ENCODE results near the gene ATP6V1E1.

The ATP6V1E1 gene

GRCh38 chr22:17606496-17606895 is 22.1 kb downstream of the ATP6V1E1 start:
- no peaks in the 10 kb centered on the region for H3K4me1 Mint-ChIP-seq
- H3K9me3 Mint-ChIP-seq = no peaks in the 10 kb centered on the region
- no peak for ATAC-seq
- DNase-seq (ENCODE audit: low spot score in 2 of 2) = no peak
- H3K4me3 Mint-ChIP-seq = no peak overlapping the region
- H3K27ac Mint-ChIP-seq = peak overlapping the region; percentile 29
- peaks cover 12% of the 10 kb centered on the region for H3K36me3 Mint-ChIP-seq

DNA sequence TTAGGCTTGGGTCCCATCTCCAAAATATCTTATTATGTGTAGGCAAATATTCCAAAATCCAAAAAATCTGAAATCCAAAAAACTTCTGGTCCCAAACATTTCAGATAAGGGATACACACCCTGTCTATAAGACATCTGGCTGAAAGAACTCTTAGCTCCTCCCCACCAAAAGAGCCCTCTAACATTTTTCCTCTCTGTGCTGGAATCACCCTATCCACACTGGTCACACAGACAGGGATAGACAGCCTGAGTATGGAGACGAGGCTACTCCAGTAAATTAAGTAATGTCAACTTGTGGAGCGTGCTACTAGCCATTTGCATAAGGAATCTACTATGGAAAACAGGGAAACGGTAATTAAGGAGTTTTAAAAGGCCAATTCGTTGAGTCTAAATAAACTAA is 24.9 kb downstream of the ATP6V1E1 start:
- peaks cover 27% of the 10 kb centered on the region for H3K36me3 Mint-ChIP-seq
- H3K9me3 Mint-ChIP-seq = no peaks in the 10 kb centered on the region
- ATAC-seq (no peak), DNase-seq (ENCODE audit: low spot score in 2 of 2) (no peak)
- H3K4me3 Mint-ChIP-seq = no peak overlapping the region
- H3K4me1 Mint-ChIP-seq = no peaks in the 10 kb centered on the region
- peak overlapping the region; percentile 26 for H3K27ac Mint-ChIP-seq

DNA sequence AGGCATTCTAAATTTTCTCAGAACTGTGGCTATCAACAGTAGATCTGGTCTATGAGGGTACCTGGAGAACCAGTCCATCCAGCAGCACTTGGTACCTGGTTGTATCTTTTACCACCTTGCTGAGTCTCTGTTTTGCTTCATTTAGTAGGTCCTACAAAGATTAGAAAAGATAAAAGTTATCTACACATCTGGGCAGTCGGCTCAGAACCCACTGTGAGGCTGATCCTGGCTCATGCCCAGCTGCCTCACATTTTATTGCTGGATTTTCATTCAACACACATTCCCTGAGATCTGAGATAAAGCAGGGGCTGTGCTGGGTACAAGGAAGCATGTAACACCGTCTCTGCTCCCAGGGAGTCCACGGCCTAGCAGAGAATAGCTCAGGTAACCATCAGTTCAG is 27.5 kb downstream of the ATP6V1E1 start:
- H3K4me3 Mint-ChIP-seq = no peak overlapping the region
- H3K4me1 Mint-ChIP-seq = no peaks in the 10 kb centered on the region
- H3K36me3 Mint-ChIP-seq = peaks cover 54% of the 10 kb centered on the region
- H3K27ac Mint-ChIP-seq = peak overlapping the region; percentile 60
- DNase-seq (ENCODE audit: low spot score in 2 of 2) (no peak), ATAC-seq (no peak)
- H3K9me3 Mint-ChIP-seq = no peaks in the 10 kb centered on the region

DNA sequence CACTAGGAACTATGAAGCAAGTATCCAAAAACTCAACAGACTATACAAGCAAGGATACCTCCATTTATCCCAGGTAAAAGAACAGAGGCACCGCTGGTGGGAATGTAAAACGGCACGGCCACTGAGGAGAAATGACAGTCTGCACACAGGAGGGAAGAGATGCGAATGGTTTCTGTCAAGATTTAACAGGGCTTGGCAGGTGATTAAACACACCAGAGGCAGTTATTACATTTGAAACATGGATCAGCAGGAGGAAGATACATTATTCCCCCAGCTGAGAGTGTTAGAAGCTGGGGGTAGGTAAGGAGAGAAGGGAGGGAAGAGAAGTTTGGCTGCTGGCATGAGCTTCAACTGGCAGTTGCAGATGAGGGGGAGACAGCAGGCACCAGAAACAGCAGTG is 30.2 kb downstream of the ATP6V1E1 start:
- Mint-ChIP-seq H3K27ac (peak overlapping the region; percentile 27), H3K36me3 (peaks cover 81% of the 10 kb centered on the region), H3K4me1 (no peaks in the 10 kb centered on the region), H3K9me3 (no peaks in the 10 kb centered on the region), H3K4me3 (no peak overlapping the region)
- DNase-seq (ENCODE audit: low spot score in 2 of 2) (no peak), ATAC-seq (no peak)

- H3K27ac Mint-ChIP-seq = no peak overlapping the region
- no peaks in the 10 kb centered on the region for H3K4me1 Mint-ChIP-seq
- H3K36me3 Mint-ChIP-seq = peaks cover 92% of the 10 kb centered on the region
- ATAC-seq (peak; percentile 57), DNase-seq (ENCODE audit: low spot score in 2 of 2) (no peak)
- H3K9me3 Mint-ChIP-seq = no peaks in the 10 kb centered on the region
- no peak overlapping the region for H3K4me3 Mint-ChIP-seq
Measured at GRCh38 chr22:17597217-17597616, 31.3 kb downstream of the ATP6V1E1 start.

- DNase-seq (ENCODE audit: low spot score in 2 of 2) (no peak), ATAC-seq (no peak)
- Mint-ChIP-seq H3K4me3 (no peak overlapping the region), H3K9me3 (no peaks in the 10 kb centered on the region), H3K4me1 (no peaks in the 10 kb centered on the region), H3K27ac (peak overlapping the region; percentile 26), H3K36me3 (peaks cover 100% of the 10 kb centered on the region)
Measured at GRCh38 chr22:17596226-17596625, 32.3 kb downstream of the ATP6V1E1 start.

DNA sequence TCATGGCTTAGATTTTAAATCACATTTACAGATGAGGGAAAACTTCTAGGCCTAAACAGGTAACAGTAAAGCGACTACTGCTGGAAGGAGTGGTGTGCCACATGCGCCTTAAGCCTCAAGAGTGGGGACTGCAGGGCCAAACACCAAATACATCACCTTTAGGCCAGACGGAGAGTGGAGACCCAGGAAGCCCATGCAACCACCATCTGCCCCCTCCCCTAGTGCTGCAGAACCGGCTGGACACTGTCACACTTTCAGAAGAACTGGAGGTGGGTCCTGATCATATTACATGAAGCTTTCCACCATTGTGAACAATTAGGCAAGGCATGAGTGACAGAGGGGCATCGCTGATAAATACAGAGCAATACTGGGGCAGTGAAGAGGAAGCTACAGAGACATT is 36.3 kb downstream of the ATP6V1E1 start:
- Mint-ChIP-seq H3K36me3 (peaks cover 63% of the 10 kb centered on the region), H3K4me1 (no peaks in the 10 kb centered on the region), H3K27ac (no peak overlapping the region), H3K4me3 (no peak overlapping the region), H3K9me3 (no peaks in the 10 kb centered on the region)
- no peak for ATAC-seq
- no peak for DNase-seq (ENCODE audit: low spot score in 2 of 2)

GRCh38 chr22:17590586-17590985 is 38.0 kb downstream of the ATP6V1E1 start:
- H3K4me3 Mint-ChIP-seq = no peak overlapping the region
- no peaks in the 10 kb centered on the region for H3K4me1 Mint-ChIP-seq
- ATAC-seq (no peak), DNase-seq (ENCODE audit: low spot score in 2 of 2) (no peak)
- H3K36me3 Mint-ChIP-seq = peaks cover 47% of the 10 kb centered on the region
- no peaks in the 10 kb centered on the region for H3K9me3 Mint-ChIP-seq
- no peak overlapping the region for H3K27ac Mint-ChIP-seq

DNA sequence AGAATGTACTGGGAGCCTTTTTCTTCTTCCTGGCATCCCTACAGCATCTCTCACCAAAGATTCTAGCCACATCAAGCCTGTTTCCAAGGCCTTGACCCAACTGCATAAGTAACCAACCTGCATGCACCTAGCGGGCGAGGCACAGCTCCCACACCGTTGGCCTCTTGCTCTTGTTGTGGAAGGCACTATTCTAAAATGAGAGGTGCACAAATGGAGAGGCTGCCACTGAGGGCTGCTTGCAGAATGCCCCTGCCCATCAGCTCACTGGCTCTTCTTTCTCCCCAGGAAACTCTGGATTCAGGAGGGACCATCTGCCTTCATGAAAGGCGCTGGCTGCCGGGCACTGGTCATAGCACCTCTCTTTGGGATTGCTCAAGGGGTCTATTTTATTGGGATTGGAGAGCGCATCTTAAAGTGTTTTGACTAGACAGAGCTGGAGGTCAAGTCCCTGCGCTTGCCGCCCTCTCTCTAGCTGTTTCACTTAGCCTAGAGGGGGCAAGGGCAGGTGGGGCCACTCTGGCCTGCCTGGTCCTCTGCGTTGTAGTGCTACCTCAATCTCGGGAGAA is 38.7 kb downstream of the ATP6V1E1 start:
- Mint-ChIP-seq H3K9me3 (no peaks in the 10 kb centered on the region), H3K4me3 (no peak overlapping the region), H3K27ac (no peak overlapping the region), H3K36me3 (peaks cover 40% of the 10 kb centered on the region), H3K4me1 (no peaks in the 10 kb centered on the region)
- ATAC-seq (no peak), DNase-seq (ENCODE audit: low spot score in 2 of 2) (no peak)

DNA sequence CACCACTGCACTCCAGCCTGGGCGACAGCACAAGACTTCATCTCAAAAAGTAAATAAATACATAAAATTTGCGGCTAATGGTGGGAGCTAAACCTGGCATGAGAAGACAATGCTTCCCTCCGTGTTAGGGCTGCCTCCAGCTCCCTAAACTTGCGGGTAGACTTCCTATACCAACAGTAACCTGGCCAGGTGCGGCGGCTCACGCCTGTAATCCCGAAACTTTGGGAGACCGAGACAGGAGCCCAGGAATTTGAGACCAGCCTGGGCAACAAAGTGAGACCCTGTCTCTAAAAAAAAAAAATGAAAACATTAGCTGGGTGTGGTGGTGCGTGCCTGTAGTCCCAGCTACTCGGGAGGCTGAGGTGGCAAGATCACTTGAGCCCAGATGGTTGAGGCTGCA is 39.9 kb downstream of the ATP6V1E1 start:
- no peak for DNase-seq (ENCODE audit: low spot score in 2 of 2)
- no peaks in the 10 kb centered on the region for H3K4me1 Mint-ChIP-seq
- no peak overlapping the region for H3K27ac Mint-ChIP-seq
- no peak for ATAC-seq
- H3K9me3 Mint-ChIP-seq = no peaks in the 10 kb centered on the region
- H3K36me3 Mint-ChIP-seq = peaks cover 28% of the 10 kb centered on the region
- H3K4me3 Mint-ChIP-seq = no peak overlapping the region

DNA sequence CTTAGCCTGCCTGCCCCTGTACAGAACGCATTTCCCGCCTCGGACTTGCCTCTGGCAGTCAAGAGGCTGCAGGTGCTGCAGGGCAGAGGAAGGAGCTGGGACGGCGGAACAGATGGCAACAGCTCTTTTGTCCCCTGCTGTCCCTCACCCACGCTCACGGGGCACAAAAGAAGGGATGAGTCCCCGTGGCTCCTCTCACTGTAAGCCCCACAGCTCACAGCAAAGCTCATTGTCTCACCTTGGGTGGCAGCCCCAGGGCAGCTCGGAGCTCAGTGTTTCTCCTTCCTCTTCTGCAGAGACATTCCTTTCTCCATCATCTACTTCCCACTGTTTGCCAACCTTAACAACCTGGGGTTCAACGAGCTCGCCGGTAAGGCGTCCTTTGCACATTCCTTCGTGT is 40.9 kb downstream of the ATP6V1E1 start:
- ATAC-seq (peak; percentile 26), DNase-seq (ENCODE audit: low spot score in 2 of 2) (no peak)
- Mint-ChIP-seq H3K4me3 (no peak overlapping the region), H3K27ac (no peak overlapping the region), H3K9me3 (no peaks in the 10 kb centered on the region), H3K4me1 (no peaks in the 10 kb centered on the region), H3K36me3 (peaks cover 18% of the 10 kb centered on the region)

DNA sequence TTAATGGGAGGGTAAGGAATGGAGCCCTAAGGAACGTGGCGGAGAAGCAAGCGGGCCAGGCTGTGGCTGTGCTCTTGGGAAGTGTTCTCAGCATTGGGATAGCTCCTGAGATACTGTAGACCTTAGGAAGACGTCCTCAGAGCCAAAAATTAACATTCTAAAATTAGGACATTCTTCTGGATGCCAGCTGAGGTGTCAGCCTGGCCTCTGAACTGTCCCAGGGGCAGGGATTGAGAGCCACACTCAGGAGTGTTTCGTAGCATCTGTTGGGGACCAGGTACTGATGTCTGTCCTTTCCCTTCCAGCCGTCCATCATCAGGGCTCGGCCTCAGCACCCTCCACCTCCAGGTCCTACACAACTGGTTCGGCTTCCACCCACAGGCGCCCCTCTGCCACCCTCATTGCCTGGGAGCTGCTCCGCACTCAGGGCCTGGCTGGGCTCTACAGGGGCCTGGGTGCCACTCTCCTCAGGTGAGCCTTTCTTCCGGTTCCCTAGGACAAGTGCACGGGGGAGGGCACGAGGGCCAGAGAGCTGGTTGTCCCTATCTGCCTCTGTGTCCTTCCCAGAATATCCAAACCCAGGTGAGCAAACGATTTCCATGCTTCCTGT is 41.6 kb downstream of the ATP6V1E1 start:
- ATAC-seq (no peak), DNase-seq (ENCODE audit: low spot score in 2 of 2) (no peak)
- no peak overlapping the region for H3K4me3 Mint-ChIP-seq
- no peak overlapping the region for H3K27ac Mint-ChIP-seq
- H3K36me3 Mint-ChIP-seq = peaks cover 11% of the 10 kb centered on the region
- no peaks in the 10 kb centered on the region for H3K4me1 Mint-ChIP-seq
- no peaks in the 10 kb centered on the region for H3K9me3 Mint-ChIP-seq

GRCh38 chr22:17583151-17583550 is 45.4 kb downstream of the ATP6V1E1 start:
- ATAC-seq (no peak), DNase-seq (ENCODE audit: low spot score in 2 of 2) (no peak)
- Mint-ChIP-seq H3K4me3 (no peak overlapping the region), H3K9me3 (no peaks in the 10 kb centered on the region), H3K36me3 (no peaks in the 10 kb centered on the region), H3K27ac (no peak overlapping the region), H3K4me1 (no peaks in the 10 kb centered on the region)

GRCh38 chr22:17581631-17582030 is 46.9 kb downstream of the ATP6V1E1 start:
- Mint-ChIP-seq H3K4me1 (no peaks in the 10 kb centered on the region), H3K4me3 (no peak overlapping the region), H3K27ac (no peak overlapping the region), H3K36me3 (no peaks in the 10 kb centered on the region), H3K9me3 (no peaks in the 10 kb centered on the region)
- DNase-seq (ENCODE audit: low spot score in 2 of 2) = no peak
- no peak for ATAC-seq

DNA sequence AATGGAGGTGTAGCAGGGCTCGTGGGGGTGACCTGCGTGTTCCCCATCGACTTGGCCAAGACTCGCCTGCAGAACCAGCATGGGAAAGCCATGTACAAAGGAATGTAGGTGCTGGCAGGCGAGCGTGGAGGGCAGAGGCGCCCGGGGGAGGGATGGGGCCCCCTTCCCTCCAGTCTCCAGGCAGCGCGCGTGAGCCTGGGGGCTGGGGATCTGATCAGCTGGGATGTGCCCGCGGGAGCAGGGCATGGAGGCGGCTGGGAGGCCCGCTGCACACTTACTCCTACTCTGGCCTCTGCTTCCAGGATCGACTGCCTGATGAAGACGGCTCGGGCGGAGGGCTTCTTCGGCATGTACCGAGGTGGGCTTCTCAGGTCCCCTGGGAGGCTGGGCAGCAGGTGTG is 47.5 kb downstream of the ATP6V1E1 start:
- Mint-ChIP-seq H3K36me3 (no peaks in the 10 kb centered on the region), H3K4me1 (no peaks in the 10 kb centered on the region), H3K9me3 (no peaks in the 10 kb centered on the region), H3K4me3 (no peak overlapping the region), H3K27ac (no peak overlapping the region)
- DNase-seq (ENCODE audit: low spot score in 2 of 2) (no peak), ATAC-seq (no peak)

DNA sequence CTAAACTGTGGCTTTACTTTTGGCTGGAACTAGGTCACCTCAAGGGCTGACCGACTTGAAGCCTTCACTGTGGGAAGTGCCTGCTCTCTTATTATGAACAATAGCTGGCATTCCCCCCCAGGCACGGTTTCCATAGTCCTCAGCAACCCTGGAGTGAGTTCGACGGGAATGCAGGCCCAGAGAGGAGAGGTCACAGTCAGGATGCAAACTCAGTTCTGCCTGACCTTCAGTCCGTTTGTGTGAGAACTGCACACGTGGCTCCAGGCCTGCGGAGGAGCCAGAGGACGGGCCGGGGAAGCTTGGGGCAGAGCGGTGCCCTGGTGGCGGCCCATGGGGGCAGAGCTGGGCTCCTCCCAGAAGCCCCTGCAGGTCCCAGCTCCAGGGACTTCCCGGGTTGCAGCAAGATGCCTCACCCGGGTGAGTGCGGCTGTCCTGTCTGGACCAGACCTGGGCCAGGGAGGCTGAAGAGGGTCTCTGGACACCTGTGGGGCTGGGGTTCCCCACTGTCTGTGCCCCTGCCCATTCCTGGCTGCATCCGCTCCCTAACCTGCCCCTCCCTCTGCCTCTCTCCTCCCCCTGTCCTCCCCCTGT is 48.0 kb downstream of the ATP6V1E1 start:
- H3K4me1 Mint-ChIP-seq = no peaks in the 10 kb centered on the region
- ATAC-seq = no peak
- H3K4me3 Mint-ChIP-seq = no peak overlapping the region
- no peaks in the 10 kb centered on the region for H3K9me3 Mint-ChIP-seq
- no peaks in the 10 kb centered on the region for H3K36me3 Mint-ChIP-seq
- no peak overlapping the region for H3K27ac Mint-ChIP-seq
- DNase-seq (ENCODE audit: low spot score in 2 of 2) = no peak
